Stimulated activated CD8-positive, alpha-beta memory T cell treated with anti-CD3 and anti-CD28 coated beads, Interleukin-4, amount 100 ng/mL, for 1 hour (primary cell): ENCODE data around the gene URB1.

Source experiments
- DNase-seq, 2 donors: peaks; one replicate each; pipeline ENCODE4 v3.0.0-alpha.2; 2020; ENCODE audit warnings: low read depth in 2 of 2, low spot score in 1 of 2

URB1 gene

DNA sequence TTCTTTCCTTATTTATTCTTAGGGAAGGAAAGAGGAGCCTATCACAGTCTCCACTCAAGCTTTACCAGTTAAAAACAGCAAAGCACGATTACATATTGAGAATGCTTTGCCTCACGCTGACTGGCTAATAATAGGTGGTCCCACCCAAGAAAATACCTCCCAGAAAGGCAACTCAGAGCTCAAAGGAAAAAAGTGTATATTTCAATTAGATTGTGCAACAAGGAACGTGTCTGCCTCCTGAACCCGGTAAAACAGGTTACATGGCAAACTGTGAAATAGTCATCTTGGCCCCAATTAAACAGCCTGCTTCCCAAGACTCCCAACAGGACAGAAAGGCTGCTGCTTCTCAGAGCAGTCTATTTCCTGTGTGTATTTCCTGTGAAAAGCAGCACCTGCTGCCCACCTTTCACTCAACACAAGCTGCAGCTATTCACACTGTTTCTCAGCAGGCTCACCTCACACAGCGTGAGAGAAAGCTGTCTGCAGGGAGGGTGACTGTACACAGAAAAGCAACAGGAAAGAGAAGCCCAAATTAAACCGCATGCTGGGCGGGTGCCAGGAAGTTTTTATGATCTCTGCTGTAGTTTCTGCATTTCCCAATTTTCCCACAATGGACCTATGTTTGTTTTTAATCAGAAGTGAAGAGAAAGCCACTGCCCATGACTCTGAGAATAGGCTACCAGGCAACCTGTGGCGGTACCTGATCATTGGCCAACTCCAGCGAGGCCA is 44.0 kb downstream of the URB1 start:
- DNase-seq: no peak

DNA sequence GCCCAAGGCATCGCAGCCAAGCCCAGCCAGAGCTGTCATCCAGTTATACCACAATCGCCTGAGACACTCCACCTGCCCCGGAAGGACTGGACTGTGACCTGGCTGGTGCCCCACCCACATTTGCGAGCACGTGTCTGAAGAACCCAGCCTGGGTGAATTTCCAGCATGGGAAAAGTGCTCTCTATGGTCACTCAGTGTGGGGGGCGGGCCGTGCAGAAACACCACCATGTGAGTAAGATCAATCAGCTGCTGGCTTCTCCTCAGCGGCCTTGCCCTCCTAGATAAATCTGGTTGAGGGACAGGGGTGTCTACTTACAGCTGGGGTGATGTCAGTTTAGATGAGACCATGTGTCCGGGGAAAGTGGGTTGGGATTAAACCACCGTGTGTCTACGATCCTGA is 44.8 kb downstream of the URB1 start:
- DNase-seq: no peak

DNA sequence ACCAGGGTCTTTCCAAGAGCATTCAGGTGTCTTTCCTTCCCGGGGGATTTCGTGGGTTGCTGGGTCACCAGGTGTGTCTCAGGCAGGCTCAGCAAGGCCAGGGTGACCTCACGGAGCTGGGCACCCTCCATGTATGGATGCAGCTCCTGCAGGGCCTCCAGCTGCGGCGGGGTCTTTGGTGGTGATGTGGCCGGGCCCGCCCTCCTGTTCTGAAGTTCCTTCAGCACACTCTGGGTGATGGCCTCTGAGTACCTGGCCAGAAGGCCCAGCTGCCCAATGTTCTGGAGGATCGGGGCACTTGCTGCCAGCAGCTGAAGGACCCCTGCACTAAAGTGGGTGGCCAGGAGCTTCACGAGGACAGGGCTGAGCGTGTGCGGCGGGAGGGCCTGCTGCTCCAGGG is 45.5 kb downstream of the URB1 start:
- no peak for DNase-seq

DNA sequence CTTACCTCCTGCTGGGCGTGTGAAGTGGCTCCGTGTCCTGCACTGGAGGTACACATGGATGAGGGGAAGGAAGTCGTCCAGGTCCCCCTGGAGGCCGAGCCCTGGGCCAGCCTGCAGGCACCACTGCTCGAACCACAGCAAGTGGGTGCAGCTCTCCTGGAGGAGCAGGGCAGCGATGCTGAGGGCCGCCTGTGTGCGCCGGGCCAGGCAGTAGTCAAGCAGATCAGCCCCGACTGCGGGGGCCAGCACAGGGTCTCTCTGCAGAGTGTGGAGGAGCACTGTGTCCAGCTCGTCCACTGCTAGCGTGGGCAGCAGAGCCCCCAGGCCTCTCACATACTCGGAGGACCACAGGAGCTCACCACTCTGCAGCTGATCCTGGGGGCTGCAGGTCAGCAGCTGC is 45.9 kb downstream of the URB1 start:
- DNase-seq: no peak

DNA sequence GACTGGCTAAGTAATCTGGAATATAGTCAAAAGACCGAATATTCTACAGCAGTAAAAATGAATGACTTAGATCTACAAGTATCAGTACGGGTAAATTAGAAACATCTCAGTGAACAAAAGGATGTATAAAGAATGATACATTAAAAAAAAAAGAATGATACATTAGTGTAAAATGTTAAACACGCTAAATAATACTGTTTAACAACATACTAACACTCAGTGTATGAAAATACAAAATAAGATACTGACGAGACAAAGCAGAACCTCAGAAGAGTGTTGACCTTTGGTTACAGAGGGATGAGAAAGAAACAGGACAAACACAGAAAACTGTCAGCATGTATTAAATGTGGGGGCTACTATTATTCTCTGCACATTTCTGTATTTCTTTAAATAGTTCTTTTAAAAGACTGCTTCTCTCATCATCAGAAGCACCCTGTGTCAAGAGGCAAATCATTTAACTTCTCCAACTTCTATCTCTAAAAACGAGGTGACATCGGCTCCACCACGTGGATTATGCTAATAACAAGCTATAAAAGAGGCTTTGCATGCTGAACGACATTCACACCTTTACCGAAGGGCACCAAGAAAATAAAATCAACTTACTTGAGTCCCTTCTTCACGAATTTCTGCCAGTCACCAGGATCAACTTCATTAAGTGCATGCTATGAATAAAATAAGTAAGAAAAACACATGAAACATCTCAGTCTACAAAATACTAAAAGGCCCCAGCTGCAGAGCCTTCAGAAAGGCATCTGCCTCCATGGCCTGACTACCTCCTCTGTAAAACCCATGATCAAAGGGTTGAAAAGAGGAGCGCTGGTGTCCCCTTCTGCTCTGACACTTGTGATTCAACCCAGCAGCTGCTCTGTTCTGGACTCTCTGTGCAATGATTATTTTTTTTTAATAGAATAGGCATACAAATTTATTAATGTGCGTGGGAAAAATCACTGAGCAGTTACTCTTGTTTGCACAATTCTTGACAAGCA is 51.7 kb downstream of the URB1 start:
- no peak for DNase-seq

DNA sequence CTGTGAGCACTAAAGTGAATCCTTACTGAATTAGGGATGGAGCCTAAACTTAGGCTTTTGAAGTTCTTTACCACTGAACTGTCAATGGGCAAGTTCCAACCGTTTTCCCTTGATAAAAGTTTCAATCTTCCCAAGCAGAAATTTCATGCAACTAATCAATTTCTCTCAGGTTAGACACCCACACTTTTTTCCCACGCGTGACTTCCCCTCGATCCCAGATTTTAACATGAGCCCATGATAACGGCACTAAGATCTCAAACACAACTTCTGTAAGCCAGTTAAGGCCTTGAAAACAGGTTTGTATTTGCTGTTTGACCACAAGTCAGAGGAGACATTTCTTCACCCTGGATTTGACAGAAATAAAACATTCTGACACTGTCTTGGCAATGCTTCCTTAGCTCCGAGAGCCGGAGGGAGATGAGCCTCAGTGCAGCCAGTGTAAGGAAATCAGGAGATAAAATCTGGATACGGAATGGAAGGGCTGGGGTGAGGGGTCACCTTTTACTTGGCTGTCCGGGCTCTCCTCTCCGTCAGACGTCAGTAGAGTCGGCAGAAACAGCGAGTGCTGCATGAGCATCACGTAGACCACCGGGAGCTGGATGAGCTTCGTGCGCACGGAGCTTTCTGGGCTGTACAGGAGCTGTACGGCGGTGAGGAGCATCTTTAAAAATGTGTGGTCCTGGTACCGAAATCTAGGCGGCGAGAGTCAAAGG is 54.4 kb downstream of the URB1 start:
- no peak for DNase-seq

DNA sequence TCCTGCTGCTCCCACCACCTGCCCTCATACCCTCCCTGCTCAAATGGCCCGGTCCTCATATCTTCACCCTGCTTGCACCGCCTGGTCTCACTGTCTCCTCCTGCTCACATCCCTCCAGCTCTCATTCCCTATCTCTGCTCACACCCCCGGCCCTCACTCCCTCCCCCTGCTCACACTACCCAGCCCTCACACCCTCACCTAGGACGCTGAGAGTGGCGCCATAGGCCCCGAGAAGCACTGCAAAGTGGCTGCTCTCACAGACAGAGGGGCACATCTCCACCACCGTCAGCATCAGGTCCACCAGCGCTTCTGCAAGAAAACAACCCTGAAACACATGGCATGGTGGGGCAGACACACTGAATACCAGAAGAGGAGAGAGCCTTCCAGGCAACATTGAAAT is 55.6 kb downstream of the URB1 start:
- DNase-seq: no peak

DNA sequence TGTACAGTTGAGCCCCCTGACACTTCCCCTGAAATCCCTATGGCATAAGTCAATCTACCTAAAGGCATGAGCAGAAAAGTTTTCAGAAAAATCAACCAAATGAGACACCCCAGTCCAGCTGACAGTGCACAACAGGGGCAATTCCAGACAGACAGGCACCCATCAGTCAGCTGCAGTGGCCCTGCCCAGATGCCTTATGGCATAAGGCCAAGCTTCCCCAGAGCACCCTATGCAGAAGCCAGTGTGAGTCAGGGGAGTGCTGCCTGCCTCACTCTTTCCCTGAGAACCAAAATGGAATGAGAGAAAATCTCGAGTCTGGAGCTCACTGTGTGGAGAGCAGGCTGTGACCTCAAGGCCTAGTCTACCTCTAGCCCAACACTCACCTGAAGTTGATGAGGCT is 56.1 kb downstream of the URB1 start:
- no peak for DNase-seq

DNA sequence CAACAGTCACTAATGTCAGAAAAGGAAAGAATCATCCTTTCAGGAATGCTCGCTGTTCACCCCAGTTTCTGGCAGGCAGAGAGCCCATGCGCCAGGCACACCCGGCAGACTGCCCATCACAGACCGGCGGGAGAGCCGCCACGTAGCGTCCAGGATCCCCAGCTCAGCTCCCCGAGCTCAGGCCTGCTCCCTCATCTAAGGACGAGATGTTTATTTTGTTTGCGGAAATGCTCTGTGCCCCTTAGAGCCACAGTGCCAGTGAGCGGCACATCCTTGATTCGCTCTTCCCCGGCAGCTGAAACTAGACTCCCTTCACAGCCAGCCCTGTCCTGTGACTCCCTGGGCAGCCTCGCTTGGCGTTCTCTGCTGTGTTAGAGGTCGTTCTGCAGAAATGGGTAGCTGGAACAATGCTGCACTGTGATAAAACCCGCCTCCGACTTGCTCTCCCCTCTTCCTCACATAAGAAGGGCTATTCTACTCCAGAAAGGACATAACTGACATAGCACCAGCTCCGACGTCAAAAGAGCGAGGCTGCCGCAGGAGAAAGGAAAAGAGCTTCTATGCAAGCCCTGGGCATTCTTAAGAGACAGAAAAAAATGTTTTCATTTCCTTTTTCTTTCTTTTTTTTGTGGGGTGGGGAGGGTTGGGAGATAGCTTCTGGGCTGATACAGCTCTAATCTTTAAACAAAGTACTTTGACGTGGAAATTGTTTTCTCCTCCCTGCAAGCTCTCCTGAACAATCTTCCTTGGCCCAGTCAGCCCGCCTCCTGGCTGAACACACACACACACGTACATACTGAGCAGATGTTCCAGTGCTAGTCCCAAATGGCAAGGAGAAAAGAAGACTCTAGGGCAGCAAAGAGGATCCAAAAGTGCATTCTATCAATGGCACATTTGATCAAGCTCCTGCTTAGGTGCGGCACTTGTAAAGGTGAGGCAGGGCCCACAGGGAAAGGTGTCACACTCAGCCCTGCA is 56.9 kb downstream of the URB1 start:
- DNase-seq: no peak

DNA sequence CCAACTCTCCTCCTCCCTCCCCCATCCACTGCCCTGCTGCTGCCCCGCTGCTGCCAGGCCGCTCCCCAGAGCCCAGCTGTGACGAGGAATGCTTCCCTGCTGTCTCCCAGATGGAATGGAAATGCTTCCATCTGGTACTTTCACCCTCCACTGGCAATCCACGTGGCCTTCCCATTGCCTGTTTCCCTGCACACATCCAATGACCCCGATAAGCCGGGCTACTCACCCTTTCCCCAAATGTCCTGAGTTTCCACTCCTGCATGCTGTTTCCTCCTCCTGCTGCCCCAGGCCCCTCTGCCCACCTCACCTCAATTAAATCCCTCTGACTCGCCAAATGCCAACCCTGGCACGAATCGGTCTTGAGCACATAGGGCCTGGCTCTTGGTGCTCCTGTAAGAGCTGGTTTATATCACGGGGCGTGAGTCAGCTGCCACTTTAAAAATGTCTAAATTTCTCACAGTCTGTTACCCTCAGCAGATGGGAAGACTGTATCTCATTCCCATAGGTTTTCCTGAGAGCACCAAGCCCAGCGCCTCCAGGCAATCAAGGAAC is 57.8 kb downstream of the URB1 start:
- no peak for DNase-seq

DNA sequence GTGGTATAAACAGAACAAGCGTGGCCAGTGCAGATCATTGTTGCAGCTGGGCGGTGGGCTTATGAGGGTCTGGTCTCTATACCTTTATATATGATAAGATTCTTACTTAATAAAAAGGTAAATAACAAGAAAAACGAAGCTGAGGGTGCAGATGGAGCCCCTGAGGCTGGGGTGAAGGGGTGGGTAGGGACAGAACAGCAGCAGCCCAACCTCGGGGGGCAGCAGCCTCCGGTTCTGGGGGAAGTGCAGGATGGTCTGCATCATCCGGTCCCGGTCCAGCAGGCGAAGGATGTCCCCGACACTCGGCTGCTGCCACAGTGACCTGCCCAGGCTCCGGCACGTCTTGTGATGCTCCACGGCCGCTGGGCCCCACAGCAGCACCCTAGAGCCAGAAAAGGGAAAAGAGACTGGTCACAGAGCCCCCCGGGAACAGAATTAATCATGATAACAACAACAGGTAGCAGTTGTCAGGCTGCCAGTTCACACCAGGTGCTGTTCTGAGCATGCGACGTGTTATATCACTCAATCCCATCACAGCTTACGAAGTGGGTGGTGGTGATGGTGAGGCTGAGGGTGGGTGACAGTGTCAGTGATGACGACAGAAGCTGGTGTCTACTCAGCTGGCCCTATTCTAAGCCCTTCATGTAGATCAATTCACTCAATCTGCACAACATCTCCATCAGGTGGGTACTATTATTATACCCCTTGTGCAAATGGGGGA is 58.7 kb downstream of the URB1 start:
- DNase-seq: no peak

DNA sequence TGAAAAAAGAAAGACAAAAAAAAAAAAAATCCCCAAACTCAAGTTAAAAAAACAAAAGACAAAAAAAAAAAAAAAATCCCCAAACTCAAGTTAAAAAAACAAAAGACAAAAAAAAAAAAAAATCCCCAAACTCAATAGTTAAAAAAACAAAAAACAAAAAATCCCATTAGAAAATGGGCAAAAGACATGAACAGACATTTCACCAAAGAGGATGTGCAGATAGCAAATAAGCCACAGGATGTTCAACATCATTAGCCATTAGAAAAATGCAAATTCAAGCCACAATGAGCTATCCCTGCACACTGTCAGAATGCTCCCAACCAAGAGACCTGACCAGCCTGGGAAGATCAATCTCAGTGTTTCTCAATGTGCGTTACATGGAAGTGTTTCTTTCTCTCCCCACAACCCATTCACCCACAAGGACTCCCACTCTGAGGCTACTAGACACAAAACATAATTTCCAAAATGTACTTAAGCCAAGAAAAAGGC is 60.3 kb downstream of the URB1 start:
- no peak for DNase-seq

DNA sequence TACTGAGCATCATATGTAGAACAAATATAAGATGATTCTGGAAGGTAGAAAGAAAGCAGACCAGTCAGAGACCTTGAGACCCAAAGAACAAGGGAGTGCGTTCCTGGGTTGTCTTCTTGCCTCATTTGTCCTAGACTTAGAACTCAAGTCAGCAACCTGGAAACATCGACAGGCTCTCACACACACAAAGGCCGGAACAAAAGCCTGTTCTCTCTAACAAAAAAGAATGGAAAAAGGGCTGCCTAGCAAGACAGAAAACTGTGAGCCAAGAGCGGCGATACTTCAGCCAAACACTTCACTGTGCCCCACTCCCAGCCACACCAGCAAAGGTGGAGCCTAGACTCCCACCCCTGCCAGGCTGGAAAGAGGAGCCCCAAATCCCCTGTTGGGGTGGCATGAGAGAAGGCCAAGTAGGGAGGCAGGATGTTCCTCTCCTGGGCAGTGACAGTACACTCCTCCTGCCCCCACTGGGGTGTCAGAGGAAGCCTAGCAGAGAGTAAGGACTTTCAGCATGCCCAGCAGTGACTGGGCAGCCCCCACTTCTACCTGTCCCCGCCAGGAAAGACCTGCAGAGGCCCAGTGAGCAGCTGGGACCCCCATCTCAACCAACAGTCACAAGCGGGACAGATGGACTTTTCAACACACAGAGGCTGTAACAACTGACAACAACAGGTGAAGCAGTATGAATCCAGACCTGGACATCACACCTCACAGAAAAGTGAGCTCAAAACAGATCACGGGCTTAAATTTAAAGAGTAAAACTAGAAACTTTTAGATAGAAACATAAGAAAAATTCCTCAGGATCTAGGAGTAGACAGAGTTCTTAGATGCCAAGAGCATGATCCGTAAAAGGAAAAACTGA is 61.1 kb downstream of the URB1 start:
- DNase-seq: no peak

DNA sequence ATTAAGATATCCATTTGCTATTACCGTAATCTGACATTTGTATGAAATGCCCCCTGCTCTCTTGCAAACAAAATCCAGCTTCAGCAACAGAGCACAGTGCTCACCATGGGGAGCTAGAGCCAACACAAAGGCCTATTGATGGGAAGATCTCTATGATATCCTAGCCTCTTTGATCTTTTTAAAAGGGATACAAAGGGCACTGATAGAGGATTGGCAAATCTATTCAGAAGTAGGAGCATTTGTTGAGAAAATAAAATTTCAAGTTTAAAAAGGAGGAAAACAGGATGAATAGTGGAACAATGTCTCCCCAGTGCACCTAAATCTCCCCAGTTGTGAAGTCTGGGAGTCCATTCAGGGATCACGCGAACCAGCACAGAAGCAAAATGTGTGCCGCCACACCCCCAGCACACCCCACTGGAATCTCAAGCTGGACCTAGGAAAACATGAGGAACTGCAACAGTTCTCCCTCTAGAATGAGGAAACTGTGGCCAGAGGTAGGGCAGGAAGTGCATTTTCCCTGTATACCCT is 62.0 kb downstream of the URB1 start:
- no peak for DNase-seq

DNA sequence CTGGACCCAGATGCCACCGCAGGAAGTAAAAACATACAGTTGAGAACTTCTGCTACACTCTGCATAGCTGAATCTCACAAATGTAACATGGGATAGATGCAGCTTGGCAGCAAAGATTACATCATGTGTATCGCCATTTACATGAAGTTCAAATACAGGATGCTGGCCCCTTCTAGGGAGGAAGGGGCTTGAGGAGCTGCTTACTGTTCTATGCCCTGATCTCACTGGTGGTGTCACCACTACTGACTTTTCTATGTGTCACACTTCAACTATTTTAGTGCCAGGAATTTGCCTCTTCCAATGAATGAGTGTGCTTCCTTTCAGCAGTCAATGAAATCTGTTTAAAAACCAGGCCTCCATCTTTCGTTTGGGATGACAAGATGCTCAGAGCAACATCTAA is 63.0 kb downstream of the URB1 start:
- DNase-seq: no peak

DNA sequence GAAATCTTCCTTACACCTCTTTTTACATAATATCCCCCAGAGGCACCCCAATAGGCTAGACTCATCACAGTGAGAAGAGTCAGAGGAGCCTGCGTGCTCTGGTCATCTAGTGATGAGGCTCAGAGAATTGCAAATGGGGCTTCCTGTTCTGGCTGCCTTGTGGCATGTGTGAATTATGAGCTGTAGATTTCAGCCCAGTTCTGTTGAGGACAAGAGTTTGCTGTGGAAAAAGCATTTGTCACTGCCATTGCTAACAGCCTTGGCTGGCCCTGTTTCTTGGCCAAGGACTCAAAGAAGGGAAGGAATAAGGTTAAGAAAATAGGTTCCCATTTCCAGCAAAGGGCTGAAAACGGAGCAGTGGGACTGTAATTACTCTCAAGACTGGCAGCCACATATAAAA is 63.5 kb downstream of the URB1 start:
- no peak for DNase-seq

DNA sequence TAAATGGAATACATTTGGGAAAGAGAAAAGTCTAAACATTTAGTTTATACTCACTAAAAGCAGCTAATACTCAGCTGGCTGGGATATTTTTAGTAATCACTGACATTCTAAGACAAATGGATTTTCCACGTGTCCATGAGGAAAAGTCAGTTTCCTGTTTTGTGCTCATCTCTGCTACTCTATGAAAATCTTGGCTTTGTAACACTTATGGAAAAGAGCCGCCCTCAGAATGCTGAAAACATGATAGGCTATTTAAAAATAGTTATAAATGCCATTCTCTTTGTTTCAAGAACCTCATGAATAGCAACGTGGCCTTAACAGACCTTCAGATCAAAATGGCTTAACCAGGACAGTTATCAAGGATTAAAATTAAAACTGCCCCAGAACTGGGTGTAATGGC is 64.2 kb downstream of the URB1 start:
- no peak for DNase-seq

DNA sequence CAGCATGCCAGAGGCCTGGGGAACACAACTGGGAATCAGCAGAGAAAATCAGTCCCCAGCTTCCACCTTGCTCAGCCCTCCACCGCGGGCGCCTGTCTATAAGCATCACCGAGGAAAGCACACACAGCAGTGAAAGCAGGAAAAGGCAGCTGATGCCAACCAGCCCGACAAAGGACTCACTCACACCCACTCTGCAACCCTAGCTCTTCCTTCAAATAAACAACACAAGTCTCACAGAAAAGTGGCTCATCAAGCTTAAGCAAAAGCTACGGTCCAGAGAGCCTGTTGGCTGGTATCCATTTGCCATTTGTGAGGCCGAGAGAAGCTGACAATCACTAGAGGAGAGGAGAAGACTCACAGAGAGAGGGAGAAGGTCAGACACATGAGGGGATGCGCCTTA is 67.1 kb downstream of the URB1 start:
- DNase-seq: no peak
